Measurements from ENCODE around the gene MPIG6B.

Gene MPIG6B

DNA sequence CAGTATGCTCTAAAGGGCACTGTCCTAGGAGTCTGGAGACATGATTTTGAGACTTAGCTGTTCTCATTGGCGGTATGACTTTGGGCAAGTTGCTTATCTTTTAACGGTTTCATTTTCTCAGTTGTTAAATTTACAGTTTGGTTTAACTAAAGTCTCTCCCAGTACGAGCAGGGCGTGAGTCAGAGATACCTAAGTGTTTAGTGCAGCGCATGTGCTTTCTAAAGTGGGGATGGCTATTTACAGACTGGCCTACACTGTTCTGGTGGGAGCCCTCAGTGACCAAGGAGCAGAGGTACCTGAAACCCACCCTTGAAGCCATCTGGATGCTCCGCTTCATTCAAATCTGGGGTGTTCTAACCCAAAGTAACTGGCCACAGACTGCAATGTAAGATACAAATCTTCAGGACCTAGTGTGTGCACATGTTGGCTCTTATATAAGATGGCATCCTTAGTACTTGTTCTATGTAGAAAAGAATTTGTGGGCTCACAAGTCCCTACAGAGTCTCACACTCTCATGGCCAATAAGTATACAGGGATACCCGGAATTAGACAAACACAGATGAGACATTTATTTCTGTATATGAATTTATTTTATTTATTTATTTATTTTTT lies 27.3 kb downstream of the MPIG6B start:
- Histone ChIP-seq H3K4me1 (ENCODE audit: low read length) (no peaks in the 10 kb centered on the region), H4K20me1 (ENCODE audit: insufficient read depth, low read length) (no peaks in the 10 kb centered on the region), H3K9me3 (replicated peaks; ENCODE audit: insufficient read depth, low read length) (no peaks in the 10 kb centered on the region), H3K4me3 (ENCODE audit: low read length) (no peak overlapping the region), H3K27ac (ENCODE audit: low read length) (no peak overlapping the region), H3K9ac (ENCODE audit: low read length) (no peak overlapping the region), H3F3A (ENCODE audit: insufficient read depth, low read length) (no peaks in the 10 kb centered on the region), H2AFZ (ENCODE audit: low read length) (no peak overlapping the region), H3K79me2 (ENCODE audit: low read length) (no peaks in the 10 kb centered on the region), H3K36me3 (replicated peaks; ENCODE audit: insufficient read depth, low read length) (no peaks in the 10 kb centered on the region), H3K27me3 (replicated peaks; ENCODE audit: insufficient read depth, low read length) (no peaks in the 10 kb centered on the region), H3K4me2 (ENCODE audit: low read depth, low read length) (no peak overlapping the region), H3K9me2 (replicated peaks; ENCODE audit: insufficient read depth, low read length) (no peaks in the 10 kb centered on the region)
- TF ChIP-seq EZH2phosphoT487 (IDR thresholded peaks at IDR 0.05; ENCODE audit: low read length) (no peak), EZH2 (optimal IDR thresholded peaks at IDR 0.05; ENCODE audit: low read depth, low read length) (no peak), CTCF (IDR thresholded peaks at IDR 0.05; ENCODE audit: low read length) (no peak)
- no peak for DNase-seq

- no peak for TF ChIP-seq CTCF (IDR thresholded peaks at IDR 0.05; ENCODE audit: low read length)
- TF ChIP-seq EZH2phosphoT487 (IDR thresholded peaks at IDR 0.05; ENCODE audit: low read length): no peak
- TF ChIP-seq EZH2 (optimal IDR thresholded peaks at IDR 0.05; ENCODE audit: low read depth, low read length): no peak
- H3K4me2 ChIP-seq (ENCODE audit: low read depth, low read length): no peak overlapping the region
These were observed 29.7 kb downstream of the MPIG6B start for GRCh38 chr6:31752739-31753319.

GRCh38 chr6:31758281-31758680 lies 35.1 kb downstream of the MPIG6B start:
- Histone ChIP-seq H3K4me2 (ENCODE audit: low read depth, low read length) (no peak overlapping the region), H3K4me1 (ENCODE audit: low read length) (no peaks in the 10 kb centered on the region), H3K9ac (ENCODE audit: low read length) (no peak overlapping the region), H4K20me1 (ENCODE audit: insufficient read depth, low read length) (no peaks in the 10 kb centered on the region), H3F3A (ENCODE audit: insufficient read depth, low read length) (no peaks in the 10 kb centered on the region), H3K36me3 (replicated peaks; ENCODE audit: insufficient read depth, low read length) (no peaks in the 10 kb centered on the region), H3K9me2 (replicated peaks; ENCODE audit: insufficient read depth, low read length) (no peaks in the 10 kb centered on the region), H3K79me2 (ENCODE audit: low read length) (no peaks in the 10 kb centered on the region), H3K9me3 (replicated peaks; ENCODE audit: insufficient read depth, low read length) (no peaks in the 10 kb centered on the region), H2AFZ (ENCODE audit: low read length) (no peak overlapping the region), H3K27ac (ENCODE audit: low read length) (no peak overlapping the region), H3K4me3 (ENCODE audit: low read length) (no peak overlapping the region), H3K27me3 (replicated peaks; ENCODE audit: insufficient read depth, low read length) (no peaks in the 10 kb centered on the region)
- no peak for DNase-seq
- no peak for TF ChIP-seq CTCF (IDR thresholded peaks at IDR 0.05; ENCODE audit: low read length)
- no peak for TF ChIP-seq EZH2 (optimal IDR thresholded peaks at IDR 0.05; ENCODE audit: low read depth, low read length)
- TF ChIP-seq EZH2phosphoT487 (IDR thresholded peaks at IDR 0.05; ENCODE audit: low read length): no peak

More at GRCh38 chr6:31752739-31753319, 29.7 kb downstream of the MPIG6B start:
- no peak overlapping the region for H3K4me3 ChIP-seq (ENCODE audit: low read length)
- no peak overlapping the region for H3K27ac ChIP-seq (ENCODE audit: low read length)
- no peaks in the 10 kb centered on the region for H4K20me1 ChIP-seq (ENCODE audit: insufficient read depth, low read length)
- H3K4me1 ChIP-seq (ENCODE audit: low read length): no peaks in the 10 kb centered on the region
- H3K9ac ChIP-seq (ENCODE audit: low read length): no peak overlapping the region
- DNase-seq: no peak
- H3K79me2 ChIP-seq (ENCODE audit: low read length): no peaks in the 10 kb centered on the region
- no peak overlapping the region for H2AFZ ChIP-seq (ENCODE audit: low read length)
- H3K36me3 ChIP-seq (replicated peaks; ENCODE audit: insufficient read depth, low read length): no peaks in the 10 kb centered on the region
- no peaks in the 10 kb centered on the region for H3K9me3 ChIP-seq (replicated peaks; ENCODE audit: insufficient read depth, low read length)
- H3F3A ChIP-seq (ENCODE audit: insufficient read depth, low read length): no peaks in the 10 kb centered on the region
- H3K9me2 ChIP-seq (replicated peaks; ENCODE audit: insufficient read depth, low read length): no peaks in the 10 kb centered on the region
- H3K27me3 ChIP-seq (replicated peaks; ENCODE audit: insufficient read depth, low read length): no peaks in the 10 kb centered on the region

Data from MM.1S (cell line).